DMS79 treated with DMSO at 0.1 percent for 48 hours (cell line): ENCODE results near the gene ASB18.
A peak's percentile ranks its signal among the peaks of the same experiment; 100 is the strongest.

ENCODE experiments used
- DNase-seq: peaks from one replicate; lab custom pipeline; 2025; lab: John Stamatoyannopoulos, UW

ASB18 gene

DNA sequence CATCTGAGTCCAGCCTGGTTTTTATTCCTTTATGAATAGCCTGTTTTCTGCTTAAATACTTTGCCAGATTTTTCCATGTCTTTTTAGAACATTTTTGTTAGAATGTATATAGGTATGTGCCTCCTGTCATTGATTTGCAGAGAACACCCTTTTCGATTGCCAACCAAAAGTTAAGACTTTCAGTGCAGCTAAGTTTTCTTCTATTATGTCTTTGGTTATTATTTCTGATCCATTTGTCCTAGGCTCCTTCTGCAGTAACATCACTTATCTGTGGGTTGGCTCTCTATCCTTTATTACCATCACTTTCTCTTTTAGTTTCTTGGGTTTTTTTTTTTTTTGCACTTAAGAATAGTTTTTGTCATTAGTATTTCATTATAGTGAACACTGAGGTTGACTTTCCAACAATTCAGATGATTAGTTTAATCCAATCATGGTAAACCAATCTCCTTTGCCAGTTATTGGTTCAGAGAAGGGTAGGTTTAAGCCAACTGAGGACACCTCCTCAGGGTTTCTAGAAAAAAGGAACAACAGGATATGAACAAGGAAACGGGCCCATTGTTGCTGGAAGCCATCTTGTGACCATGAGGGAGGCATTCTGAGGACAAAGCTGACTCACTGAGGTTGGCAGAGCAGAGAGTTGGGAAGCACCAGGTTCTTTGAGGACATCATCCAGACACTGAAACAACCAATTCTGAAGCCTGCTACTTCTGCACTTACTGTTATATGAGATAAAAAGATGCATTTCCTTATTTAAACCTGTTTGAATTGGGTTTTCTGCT is 58.1 kb downstream of the ASB18 start:
- DNase-seq = no peak

- no peak for DNase-seq
Observed at GRCh38 chr2:236204953-236205352, 59.3 kb downstream of the ASB18 start.

DNA sequence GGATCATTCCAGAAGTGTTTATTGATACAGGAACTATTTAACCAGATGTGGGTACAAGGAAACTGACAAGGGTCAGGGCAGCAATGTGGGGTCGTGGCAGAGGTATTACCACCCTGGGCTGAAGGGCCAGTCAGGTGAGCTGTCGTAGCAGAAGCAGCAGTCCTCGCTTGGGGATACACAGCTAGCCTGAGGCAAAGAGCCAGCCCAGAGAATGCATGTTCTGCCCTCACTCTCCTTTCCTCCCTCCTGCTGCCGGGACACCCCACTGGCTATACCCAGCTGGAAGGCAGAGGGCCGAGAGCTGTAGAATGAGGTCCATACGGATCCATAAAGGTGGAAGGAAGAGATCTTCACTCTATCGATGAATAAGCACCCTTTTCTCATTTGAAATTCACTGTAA is 63.8 kb downstream of the ASB18 start:
- DNase-seq = no peak

DNA sequence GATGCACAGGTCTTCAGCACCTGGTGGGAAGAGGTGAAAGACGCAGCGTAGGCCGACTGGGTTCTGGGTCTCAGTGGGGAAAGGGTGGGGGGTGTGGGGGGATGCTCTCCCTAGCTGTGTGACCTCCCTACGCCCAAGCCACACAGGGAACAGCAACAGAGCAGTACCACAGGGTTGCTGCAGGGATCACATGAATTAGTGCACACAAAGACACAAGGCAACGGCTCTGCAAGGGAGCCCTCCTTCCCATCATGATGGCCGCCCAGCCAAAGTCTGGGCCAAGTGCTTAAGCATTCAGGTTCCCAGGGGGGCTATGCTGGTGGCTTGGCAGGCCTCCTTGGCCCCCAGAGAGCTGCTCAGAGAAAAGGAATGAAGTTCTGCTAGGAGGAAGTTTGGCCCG is 67.8 kb downstream of the ASB18 start:
- no peak for DNase-seq

DNA sequence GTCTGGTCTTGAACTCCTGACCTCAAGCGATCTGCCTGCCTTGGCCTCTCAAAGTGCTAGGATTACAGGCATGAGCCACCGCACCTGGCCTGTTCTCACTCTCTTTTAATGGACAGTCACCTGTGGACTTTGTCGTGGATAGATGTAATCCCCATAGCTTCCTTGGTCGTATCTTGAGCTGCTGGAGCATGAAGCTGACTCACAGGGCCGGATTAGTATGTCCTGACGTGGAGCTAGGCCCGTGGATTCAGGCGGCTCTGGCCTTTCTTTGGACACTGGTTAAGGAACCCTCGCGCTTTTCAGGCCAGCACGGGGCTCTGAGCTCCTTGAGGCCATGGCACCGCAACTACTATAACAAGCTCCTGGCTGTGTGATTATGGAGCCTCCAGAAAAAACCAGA is 68.5 kb downstream of the ASB18 start:
- DNase-seq = no peak

GRCh38 chr2:236194786-236195185 is 69.4 kb downstream of the ASB18 start:
- no peak for DNase-seq

- DNase-seq = no peak
Observed at GRCh38 chr2:236193026-236193425, 71.2 kb downstream of the ASB18 start.

GRCh38 chr2:236190674-236191073 is 73.5 kb downstream of the ASB18 start:
- DNase-seq = no peak

GRCh38 chr2:236184701-236185100 is 79.5 kb downstream of the ASB18 start:
- no peak for DNase-seq

- DNase-seq = peak; percentile 72
Observed at GRCh38 chr2:236180831-236181453, 83.3 kb downstream of the ASB18 start.

- no peak for DNase-seq
Observed at GRCh38 chr2:236180076-236180816, 84.0 kb downstream of the ASB18 start.

- DNase-seq = peak; percentile 19
Observed at GRCh38 chr2:236179236-236180075, 84.8 kb downstream of the ASB18 start.

- DNase-seq = no peak
Observed at GRCh38 chr2:236178890-236179235, 85.3 kb downstream of the ASB18 start.

DNA sequence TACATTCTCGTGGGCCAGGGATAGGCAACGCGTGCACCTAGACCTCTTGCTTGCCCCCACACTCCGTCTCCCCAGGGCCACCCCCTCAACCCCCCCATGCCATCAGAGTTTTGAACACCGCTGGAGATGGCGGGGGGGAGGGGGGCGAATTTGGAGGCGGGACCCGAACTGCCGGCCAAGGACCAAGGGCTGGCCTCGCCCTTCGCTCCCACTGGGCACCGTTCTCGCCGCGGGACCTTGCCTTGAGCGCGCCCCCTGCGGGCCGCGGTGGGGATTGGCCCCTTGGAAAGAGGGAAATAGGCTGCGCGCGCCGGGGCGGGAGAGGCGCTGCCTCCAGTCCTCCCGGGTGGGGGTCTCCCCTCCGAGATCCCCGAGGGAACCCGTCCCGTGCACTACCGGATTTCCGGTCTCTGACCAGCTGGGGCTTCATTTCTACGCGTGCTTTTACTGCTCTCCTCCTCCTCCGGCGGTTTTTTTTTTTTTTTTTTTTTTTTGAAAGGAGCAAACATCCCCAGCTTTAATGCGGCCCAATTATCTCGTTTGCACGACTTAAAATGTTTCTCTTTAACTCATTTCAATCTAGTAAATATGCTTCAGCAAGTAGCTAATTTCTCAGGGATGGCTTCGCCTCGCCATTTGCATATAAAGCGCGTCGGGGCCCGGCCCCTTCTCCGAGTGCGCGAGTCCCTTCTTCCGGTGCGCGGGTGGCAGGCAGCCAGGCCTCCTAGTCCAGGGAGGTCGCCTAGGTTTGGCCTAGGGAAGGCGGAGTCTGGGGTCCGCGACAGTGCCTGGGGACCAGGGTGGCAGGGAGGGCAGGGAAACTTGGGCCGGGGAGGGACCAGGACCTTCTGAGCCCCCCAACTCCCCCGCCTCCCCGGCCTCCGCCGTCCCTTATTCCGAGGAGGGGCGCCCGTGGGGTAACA is 86.0 kb downstream of the ASB18 start:
- peak; percentile 53 for DNase-seq

DNA sequence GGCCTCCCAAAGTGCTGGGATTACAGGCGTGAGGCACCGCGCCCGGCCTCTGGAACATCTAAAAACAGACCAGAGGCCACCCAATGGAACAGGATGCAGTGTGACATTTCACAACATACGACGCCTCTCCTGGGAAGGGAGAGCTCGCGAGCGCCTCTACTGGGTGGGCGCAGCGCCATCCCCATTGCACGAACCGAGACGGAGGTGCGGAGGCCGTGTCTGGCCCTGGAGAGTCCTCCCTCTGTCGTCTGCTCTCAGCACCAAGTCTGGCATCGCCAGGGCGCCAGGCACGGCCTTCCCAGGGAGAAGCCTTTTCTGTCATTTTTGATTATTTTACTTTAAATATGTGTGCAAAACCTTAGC is 86.6 kb downstream of the ASB18 start:
- DNase-seq = peak; percentile 14

- no peak for DNase-seq
Observed at GRCh38 chr2:236176951-236177350, 87.3 kb downstream of the ASB18 start.

DNA sequence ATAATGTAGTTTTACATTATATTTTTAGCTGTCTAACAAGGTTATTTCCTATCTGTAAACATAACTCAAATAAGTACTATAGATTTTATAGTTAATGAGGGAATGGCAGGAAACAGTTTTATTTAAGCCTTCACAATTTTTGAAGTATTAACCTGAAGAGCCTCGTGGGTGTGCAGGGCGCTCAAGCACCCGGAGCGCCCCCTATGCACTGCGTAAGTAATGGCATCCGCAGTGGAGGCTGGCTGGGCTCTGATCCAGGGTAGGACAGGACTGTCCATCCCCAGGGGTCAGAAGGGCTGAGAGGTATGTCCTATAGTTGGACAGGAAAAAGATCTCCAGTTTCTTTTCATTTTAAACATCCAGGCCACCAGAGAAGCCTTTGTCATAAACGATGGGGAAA is 87.8 kb downstream of the ASB18 start:
- no peak for DNase-seq

GRCh38 chr2:236175548-236176150 is 88.6 kb downstream of the ASB18 start:
- no peak for DNase-seq

- DNase-seq = no peak
Observed at GRCh38 chr2:236173729-236174607, 90.2 kb downstream of the ASB18 start.
